Measurements from ENCODE around the gene PDSS2.
"Not testable (repeated sequence)": the region's sequence is repeated elsewhere in the genome, so short reads cannot be mapped to it uniquely, and the experiment has no call there.

DNA sequence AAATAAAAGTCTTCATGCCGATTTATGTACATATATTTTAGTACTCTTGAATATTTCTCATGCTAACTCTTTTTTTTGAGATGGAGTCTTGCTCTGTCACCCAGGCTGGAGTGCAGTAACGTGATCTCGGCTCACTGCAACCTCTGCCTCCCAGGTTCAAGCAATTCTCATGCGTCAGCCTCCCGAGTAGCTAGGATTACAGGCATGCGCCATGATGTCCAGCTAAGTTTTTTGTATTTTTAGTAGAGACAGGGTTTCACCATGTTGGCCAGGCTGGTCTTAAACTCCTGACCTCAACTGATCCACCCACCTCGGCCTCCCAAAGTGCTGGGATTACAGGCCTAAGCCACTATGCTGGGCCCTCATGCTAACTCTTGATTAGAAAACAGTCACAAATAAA, 179.4 kb downstream of the PDSS2 start:
- TF ChIP-seq, protein P1, sequence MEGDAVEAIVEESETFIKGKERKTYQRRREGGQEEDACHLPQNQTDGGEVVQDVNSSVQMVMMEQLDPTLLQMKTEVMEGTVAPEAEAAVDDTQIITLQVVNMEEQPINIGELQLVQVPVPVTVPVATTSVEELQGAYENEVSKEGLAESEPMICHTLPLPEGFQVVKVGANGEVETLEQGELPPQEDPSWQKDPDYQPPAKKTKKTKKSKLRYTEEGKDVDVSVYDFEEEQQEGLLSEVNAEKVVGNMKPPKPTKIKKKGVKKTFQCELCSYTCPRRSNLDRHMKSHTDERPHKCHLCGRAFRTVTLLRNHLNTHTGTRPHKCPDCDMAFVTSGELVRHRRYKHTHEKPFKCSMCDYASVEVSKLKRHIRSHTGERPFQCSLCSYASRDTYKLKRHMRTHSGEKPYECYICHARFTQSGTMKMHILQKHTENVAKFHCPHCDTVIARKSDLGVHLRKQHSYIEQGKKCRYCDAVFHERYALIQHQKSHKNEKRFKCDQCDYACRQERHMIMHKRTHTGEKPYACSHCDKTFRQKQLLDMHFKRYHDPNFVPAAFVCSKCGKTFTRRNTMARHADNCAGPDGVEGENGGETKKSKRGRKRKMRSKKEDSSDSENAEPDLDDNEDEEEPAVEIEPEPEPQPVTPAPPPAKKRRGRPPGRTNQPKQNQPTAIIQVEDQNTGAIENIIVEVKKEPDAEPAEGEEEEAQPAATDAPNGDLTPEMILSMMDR (IDR thresholded peaks at IDR 0.05; ENCODE audit: low read length) = not testable (repeated sequence)
- TF ChIP-seq EZH2 (IDR thresholded peaks at IDR 0.05; ENCODE audit: borderline replicate concordance, low read length) = not testable (repeated sequence)

All from OCI-LY1 (cell line).